ENCODE measurements around the gene HOXA5. TPM values are rescaled to one million over a fixed set of nuclear protein-coding genes. Genes with fewer than 3 reads are reported as not detected.

HOXA5 gene
- total and polyA plus RNA-seq, 8 donors, result 2.9 to 53.1 (median 10.7) TPM

GRCh38 chr7:27157702-27158431, 14.4 kb upstream of the HOXA5 start:
- peak overlapping the region in 1 of 5 donors; percentile 99 for H3K27ac ChIP-seq
- TF ChIP-seq EP300 (IDR thresholded peaks at IDR 0.05), result no peak
- no peak for TF ChIP-seq POLR2AphosphoS5 (IDR thresholded peaks at IDR 0.05)
- no peak for TF ChIP-seq POLR2A (IDR thresholded peaks at IDR 0.05)
- no peak for TF ChIP-seq CTCF (IDR thresholded peaks at IDR 0.05)
- H3K27me3 ChIP-seq, result peaks cover 8 to 100% (median 91%) of the 10 kb centered on the region in 3 donors
- no peaks in the 10 kb centered on the region for H3K9me3 ChIP-seq
- intact Hi-C loops (cut with DNase I; ENCODE audit: low total_unique reads), result no loop called here
- H3K4me1 ChIP-seq, result peaks cover 8 to 65% (median 48%) of the 10 kb centered on the region in 4 donors
- peak in 1 of 2 donors; percentile 11 for DNase-seq
- WGBS, 5 donors, result 13 to 33% (median 24%) methylated on average over 30 of the region's 30 CpGs
- H3K36me3 ChIP-seq, result no peaks in the 10 kb centered on the region
- no peak overlapping the region for H3K4me3 ChIP-seq

DNA sequence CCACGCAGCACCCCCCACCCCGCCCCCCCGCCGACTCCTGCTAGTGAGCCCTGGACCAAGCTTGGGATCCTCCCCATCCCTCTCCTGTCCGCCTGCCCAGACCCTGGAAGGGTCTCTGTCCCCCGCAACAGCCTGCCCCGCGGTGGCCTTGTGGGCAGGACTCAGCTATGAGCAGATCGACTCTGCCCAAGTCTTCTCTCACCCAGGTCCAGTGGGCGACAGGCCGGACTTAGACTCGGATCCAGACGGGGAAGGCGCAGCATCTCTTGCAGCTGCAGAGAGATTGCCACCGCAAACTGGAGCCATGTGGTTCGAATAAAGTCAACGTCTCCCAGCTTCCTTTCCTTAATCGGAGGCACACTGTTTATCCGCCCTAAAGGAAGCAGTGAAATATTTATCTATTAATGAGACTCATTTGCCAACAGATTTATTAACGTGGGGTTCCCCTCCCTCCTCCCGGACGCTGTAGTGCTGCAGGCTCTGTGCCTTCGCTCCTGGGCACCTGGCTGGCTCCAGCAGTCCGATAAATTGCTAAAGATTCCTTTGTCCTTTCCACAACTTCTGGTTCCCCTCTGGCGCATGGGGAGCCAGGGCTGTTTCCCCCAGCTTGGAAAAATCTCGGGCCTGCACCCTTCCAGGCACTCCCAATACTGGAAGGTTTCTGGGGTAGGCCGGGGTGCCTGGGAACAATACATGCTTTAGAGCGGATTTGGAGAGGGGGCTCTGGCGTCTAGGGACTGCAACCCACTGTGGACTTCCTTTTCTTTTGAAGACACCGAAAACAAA, 13.6 kb upstream of the HOXA5 start:
- WGBS, 5 donors, result 14 to 26% (median 17%) methylated on average over 24 to 30 of the region's 30 CpGs
- Histone ChIP-seq H3K4me1 (peaks cover 12 to 72% (median 54%) of the 10 kb centered on the region in 4 donors), H3K36me3 (no peaks in the 10 kb centered on the region), H3K27ac (peak overlapping the region in 4 of 5 donors; percentile 62 to 99 (median 74)), H3K9me3 (no peaks in the 10 kb centered on the region), H3K4me3 (peak overlapping the region; percentile 43 to 65 (median 54)), H3K27me3 (peaks cover 8 to 100% (median 96%) of the 10 kb centered on the region in 3 donors)
- DNase-seq, result peak in 1 of 2 donors; percentile 17
- TF ChIP-seq EP300 (IDR thresholded peaks at IDR 0.05) (no peak), POLR2A (IDR thresholded peaks at IDR 0.05) (no peak), POLR2AphosphoS5 (IDR thresholded peaks at IDR 0.05) (no peak), CTCF (IDR thresholded peaks at IDR 0.05) (no peak)
- intact Hi-C loops (cut with DNase I; ENCODE audit: low total_unique reads), result no loop called here

DNA sequence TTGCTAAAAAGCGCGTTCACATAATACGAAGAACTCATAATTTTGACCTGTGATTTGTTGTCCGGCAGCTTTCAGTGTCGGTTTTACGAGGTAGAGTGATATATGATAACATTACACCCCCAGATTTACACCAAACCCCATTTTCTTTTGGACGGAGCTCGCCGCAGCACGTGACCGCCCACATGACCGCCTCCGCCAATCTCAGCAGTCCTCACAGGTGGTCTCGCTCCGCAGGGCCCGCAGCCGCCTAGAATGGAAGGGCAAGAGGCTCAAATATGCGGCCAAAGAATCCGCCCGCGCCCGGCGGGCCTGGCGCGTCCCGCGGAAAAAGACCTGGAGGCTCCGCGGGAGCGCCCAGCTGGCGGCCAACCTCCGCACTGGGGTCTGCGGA, 13.0 kb upstream of the HOXA5 start, which contains the start of gene HOXA7:
Gene HOXA7 (minus strand): TSS at position 168 of the 391 bp plus-strand sequence. CDS start 130 bp downstream, at position 38.
- WGBS, 5 donors, result 3 to 10% (median 8%) methylated on average over 15 to 33 of the region's 33 CpGs
- H3K27me3 ChIP-seq, result peaks cover 8 to 100% (median 96%) of the 10 kb centered on the region in 3 donors
- peaks cover 13 to 73% (median 57%) of the 10 kb centered on the region in 4 donors for H3K4me1 ChIP-seq
- DNase-seq, result peak; percentile 31 to 84
- no peak for TF ChIP-seq POLR2AphosphoS5 (IDR thresholded peaks at IDR 0.05)
- no peak for TF ChIP-seq CTCF (IDR thresholded peaks at IDR 0.05)
- no peak for TF ChIP-seq EP300 (IDR thresholded peaks at IDR 0.05)
- H3K27ac ChIP-seq, result peak within 1 kb of the TSS; percentile 30 to 99 (median 62)
- H3K9me3 ChIP-seq, result no peaks in the 10 kb centered on the region
- H3K36me3 ChIP-seq, result no peaks in the 10 kb centered on the region
- H3K4me3 ChIP-seq, result peak within 1 kb of the TSS; percentile 43 to 65 (median 54)
- intact Hi-C loops (cut with DNase I; ENCODE audit: low total_unique reads), result no loop called here

DNA sequence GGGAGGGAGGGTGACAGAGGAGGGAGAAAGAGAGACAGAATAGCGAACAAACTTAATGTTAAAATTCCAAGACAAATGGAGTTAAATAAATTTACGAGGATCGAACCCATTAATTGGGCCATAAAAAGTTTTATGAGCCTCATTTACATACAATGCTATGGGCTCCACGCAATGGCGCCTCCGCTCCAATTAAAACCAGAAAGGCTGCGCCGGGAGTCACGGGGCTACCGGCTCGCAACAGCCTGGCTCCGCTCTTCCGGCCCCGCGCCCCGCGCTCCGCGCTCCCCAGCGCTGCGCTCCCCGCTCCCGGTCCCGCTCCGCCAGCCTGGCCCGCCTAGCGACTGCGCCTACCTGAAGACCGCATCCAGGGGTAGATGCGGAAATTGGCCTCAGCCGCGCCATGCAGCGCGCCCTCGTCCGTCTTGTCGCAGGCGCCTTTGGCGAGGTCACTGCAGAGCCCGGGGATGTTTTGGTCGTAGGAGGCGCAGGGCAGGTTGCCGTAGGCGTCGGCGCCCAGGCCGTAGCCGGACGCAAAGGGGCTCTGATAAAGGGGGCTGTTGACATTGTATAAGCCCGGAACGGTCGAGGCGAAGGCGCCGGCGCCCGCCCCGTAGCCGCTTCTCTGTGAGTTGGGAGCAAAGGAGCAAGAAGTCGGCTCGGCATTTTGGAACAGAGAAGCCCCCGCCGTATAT, 12.5 kb upstream of the HOXA5 start:
- peaks cover 13 to 73% (median 54%) of the 10 kb centered on the region in 4 donors for H3K4me1 ChIP-seq
- intact Hi-C loops (cut with DNase I; ENCODE audit: low total_unique reads), result no loop called here
- no peaks in the 10 kb centered on the region for H3K9me3 ChIP-seq
- H3K27me3 ChIP-seq, result peaks cover 8 to 100% (median 96%) of the 10 kb centered on the region in 3 donors
- H3K36me3 ChIP-seq, result no peaks in the 10 kb centered on the region
- TF ChIP-seq EP300 (IDR thresholded peaks at IDR 0.05) (no peak), POLR2AphosphoS5 (IDR thresholded peaks at IDR 0.05) (no peak), POLR2A (IDR thresholded peaks at IDR 0.05) (no peak), CTCF (IDR thresholded peaks at IDR 0.05) (no peak)
- DNase-seq, result peak in 1 of 2 donors; percentile 24
- peak overlapping the region; percentile 43 to 65 (median 54) for H3K4me3 ChIP-seq
- WGBS, 5 donors, result 5 to 7% (median 5%) methylated on average over 41 to 63 of the region's 63 CpGs
- peak overlapping the region; percentile 30 to 99 (median 62) for H3K27ac ChIP-seq
